NCI-H128 (cell line): ENCODE data around the gene CIAO2B.
A peak's percentile ranks its signal among the peaks of the same experiment; 100 is the strongest.
"Not testable (repeated sequence)": the region's sequence is repeated elsewhere in the genome, so short reads cannot be mapped to it uniquely, and the experiment has no call there.

Experiments used
- DNase-seq: peaks from one replicate; lab custom pipeline; 2025; ENCODE audit not compliant: unreplicated experiment; lab: John Stamatoyannopoulos, UW

The CIAO2B gene

GRCh38 chr16:66934138-66934838 lies at the start of gene CIAO2B:
Gene CIAO2B (minus strand): TSS chr16:66934402. CDS start chr16:66934364, 38 bp downstream.
- peak; percentile 62 for DNase-seq

- DNase-seq = no peak
Measured at GRCh38 chr16:66983033-66983432, 48.8 kb upstream of the CIAO2B start.

GRCh38 chr16:66979011-66979717 lies 45.0 kb upstream of the CIAO2B start:
- no peak for DNase-seq

- DNase-seq = peak; percentile 45
Measured at GRCh38 chr16:66977341-66978113, 43.3 kb upstream of the CIAO2B start.

- no peak for DNase-seq
Measured at GRCh38 chr16:66976746-66977145, 42.5 kb upstream of the CIAO2B start.

- DNase-seq = no peak
Measured at GRCh38 chr16:66975302-66975893, 41.2 kb upstream of the CIAO2B start.

- not testable (repeated sequence) for DNase-seq
Measured at GRCh38 chr16:66974932-66975246, 40.7 kb upstream of the CIAO2B start.

- DNase-seq = not testable (repeated sequence)
Measured at GRCh38 chr16:66974156-66974931, 40.1 kb upstream of the CIAO2B start.

GRCh38 chr16:66973716-66974115 lies 39.5 kb upstream of the CIAO2B start:
- DNase-seq = no peak

- DNase-seq = no peak
Measured at GRCh38 chr16:66972983-66973382, 38.8 kb upstream of the CIAO2B start.

GRCh38 chr16:66970775-66971720 lies 36.8 kb upstream of the CIAO2B start:
- DNase-seq = no peak

- no peak for DNase-seq
Measured at GRCh38 chr16:66968847-66969246, 34.6 kb upstream of the CIAO2B start.

- no peak for DNase-seq
Measured at GRCh38 chr16:66964049-66964448, 29.8 kb upstream of the CIAO2B start.

GRCh38 chr16:66961914-66962313 lies 27.7 kb upstream of the CIAO2B start:
- no peak for DNase-seq

GRCh38 chr16:66961065-66961744 lies 27.0 kb upstream of the CIAO2B start, which contains the start of gene CES3:
Gene CES3 (plus strand): TSS chr16:66961266. CDS start chr16:66961308, 42 bp downstream.
- DNase-seq = no peak

GRCh38 chr16:66960270-66960669 lies 26.1 kb upstream of the CIAO2B start:
- DNase-seq = no peak

- DNase-seq = no peak
Measured at GRCh38 chr16:66959704-66960161, 25.5 kb upstream of the CIAO2B start.

- DNase-seq = no peak
Measured at GRCh38 chr16:66958857-66959703, 24.9 kb upstream of the CIAO2B start.
